Measurements from ENCODE around the gene CRLF2. TPM values are rescaled to one million over a fixed set of nuclear protein-coding genes. Genes with fewer than 3 reads are reported as not detected.

Gene CRLF2
- total and polyA plus RNA-seq, 2 experiments from 2014 or later, result not detected

DNA sequence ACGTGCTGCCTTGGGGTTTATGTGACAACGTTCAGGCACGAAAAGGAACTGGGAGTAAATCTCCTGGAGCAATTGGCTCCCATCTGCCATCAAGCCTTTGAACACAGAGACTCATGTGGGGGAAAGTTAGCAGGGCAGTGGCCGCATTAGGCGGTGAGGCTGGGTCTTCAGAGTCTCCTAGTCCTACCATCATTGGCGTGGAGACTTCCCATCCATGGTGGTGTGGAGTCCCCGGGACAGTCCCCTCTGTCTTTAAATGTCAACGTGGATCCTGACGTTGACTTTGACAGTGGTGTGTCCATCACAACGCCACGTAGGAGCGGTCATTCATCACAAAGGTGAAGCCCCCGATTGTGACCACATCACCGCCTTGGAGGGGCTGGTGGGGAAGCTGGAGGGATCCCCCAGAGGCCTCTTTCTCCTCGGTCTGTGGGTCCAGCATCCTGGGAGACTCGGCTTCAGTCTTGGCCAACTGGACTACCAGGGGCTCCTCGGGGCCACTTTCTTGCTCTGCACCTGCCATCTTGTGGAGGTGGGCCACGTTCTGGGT, 21.8 kb downstream of the CRLF2 start:
- TF ChIP-seq, protein P1, sequence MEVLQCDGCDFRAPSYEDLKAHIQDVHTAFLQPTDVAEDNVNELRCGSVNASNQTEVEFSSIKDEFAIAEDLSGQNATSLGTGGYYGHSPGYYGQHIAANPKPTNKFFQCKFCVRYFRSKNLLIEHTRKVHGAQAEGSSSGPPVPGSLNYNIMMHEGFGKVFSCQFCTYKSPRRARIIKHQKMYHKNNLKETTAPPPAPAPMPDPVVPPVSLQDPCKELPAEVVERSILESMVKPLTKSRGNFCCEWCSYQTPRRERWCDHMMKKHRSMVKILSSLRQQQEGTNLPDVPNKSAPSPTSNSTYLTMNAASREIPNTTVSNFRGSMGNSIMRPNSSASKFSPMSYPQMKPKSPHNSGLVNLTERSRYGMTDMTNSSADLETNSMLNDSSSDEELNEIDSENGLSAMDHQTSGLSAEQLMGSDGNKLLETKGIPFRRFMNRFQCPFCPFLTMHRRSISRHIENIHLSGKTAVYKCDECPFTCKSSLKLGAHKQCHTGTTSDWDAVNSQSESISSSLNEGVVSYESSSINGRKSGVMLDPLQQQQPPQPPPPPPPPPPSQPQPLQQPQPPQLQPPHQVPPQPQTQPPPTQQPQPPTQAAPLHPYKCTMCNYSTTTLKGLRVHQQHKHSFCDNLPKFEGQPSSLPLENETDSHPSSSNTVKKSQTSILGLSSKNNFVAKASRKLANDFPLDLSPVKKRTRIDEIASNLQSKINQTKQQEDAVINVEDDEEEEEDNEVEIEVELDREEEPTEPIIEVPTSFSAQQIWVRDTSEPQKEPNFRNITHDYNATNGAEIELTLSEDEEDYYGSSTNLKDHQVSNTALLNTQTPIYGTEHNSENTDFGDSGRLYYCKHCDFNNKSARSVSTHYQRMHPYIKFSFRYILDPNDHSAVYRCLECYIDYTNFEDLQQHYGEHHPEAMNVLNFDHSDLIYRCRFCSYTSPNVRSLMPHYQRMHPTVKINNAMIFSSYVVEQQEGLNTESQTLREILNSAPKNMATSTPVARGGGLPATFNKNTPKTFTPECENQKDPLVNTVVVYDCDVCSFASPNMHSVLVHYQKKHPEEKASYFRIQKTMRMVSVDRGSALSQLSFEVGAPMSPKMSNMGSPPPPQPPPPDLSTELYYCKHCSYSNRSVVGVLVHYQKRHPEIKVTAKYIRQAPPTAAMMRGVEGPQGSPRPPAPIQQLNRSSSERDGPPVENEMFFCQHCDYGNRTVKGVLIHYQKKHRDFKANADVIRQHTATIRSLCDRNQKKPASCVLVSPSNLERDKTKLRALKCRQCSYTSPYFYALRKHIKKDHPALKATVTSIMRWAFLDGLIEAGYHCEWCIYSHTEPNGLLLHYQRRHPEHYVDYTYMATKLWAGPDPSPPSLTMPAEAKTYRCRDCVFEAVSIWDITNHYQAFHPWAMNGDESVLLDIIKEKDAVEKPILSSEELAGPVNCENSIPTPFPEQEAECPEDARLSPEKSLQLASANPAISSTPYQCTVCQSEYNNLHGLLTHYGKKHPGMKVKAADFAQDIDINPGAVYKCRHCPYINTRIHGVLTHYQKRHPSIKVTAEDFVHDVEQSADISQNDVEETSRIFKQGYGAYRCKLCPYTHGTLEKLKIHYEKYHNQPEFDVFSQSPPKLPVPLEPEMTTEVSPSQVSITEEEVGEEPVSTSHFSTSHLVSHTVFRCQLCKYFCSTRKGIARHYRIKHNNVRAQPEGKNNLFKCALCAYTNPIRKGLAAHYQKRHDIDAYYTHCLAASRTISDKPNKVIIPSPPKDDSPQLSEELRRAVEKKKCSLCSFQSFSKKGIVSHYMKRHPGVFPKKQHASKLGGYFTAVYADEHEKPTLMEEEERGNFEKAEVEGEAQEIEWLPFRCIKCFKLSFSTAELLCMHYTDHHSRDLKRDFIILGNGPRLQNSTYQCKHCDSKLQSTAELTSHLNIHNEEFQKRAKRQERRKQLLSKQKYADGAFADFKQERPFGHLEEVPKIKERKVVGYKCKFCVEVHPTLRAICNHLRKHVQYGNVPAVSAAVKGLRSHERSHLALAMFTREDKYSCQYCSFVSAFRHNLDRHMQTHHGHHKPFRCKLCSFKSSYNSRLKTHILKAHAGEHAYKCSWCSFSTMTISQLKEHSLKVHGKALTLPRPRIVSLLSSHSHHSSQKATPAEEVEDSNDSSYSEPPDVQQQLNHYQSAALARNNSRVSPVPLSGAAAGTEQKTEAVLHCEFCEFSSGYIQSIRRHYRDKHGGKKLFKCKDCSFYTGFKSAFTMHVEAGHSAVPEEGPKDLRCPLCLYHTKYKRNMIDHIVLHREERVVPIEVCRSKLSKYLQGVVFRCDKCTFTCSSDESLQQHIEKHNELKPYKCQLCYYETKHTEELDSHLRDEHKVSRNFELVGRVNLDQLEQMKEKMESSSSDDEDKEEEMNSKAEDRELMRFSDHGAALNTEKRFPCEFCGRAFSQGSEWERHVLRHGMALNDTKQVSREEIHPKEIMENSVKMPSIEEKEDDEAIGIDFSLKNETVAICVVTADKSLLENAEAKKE (CRISPR knock-in tag; IDR thresholded peaks at IDR 0.05), result no peak
- TF ChIP-seq EZH2 (IDR thresholded peaks at IDR 0.05; ENCODE audit: low read depth, unreplicated experiment) (no peak), ETS1 (IDR thresholded peaks at IDR 0.05) (no peak), POLR2AphosphoS5 (IDR thresholded peaks at IDR 0.05; ENCODE audit: low read depth) (no peak)
- TF ChIP-seq, protein P2, sequence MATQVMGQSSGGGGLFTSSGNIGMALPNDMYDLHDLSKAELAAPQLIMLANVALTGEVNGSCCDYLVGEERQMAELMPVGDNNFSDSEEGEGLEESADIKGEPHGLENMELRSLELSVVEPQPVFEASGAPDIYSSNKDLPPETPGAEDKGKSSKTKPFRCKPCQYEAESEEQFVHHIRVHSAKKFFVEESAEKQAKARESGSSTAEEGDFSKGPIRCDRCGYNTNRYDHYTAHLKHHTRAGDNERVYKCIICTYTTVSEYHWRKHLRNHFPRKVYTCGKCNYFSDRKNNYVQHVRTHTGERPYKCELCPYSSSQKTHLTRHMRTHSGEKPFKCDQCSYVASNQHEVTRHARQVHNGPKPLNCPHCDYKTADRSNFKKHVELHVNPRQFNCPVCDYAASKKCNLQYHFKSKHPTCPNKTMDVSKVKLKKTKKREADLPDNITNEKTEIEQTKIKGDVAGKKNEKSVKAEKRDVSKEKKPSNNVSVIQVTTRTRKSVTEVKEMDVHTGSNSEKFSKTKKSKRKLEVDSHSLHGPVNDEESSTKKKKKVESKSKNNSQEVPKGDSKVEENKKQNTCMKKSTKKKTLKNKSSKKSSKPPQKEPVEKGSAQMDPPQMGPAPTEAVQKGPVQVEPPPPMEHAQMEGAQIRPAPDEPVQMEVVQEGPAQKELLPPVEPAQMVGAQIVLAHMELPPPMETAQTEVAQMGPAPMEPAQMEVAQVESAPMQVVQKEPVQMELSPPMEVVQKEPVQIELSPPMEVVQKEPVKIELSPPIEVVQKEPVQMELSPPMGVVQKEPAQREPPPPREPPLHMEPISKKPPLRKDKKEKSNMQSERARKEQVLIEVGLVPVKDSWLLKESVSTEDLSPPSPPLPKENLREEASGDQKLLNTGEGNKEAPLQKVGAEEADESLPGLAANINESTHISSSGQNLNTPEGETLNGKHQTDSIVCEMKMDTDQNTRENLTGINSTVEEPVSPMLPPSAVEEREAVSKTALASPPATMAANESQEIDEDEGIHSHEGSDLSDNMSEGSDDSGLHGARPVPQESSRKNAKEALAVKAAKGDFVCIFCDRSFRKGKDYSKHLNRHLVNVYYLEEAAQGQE (IDR thresholded peaks at IDR 0.05; ENCODE audit: unreplicated experiment), result no peak
- Mint-ChIP-seq H3K4me1 (no peaks in the 10 kb centered on the region), H3K36me3 (ENCODE audit: low read depth) (peaks cover 24% of the 10 kb centered on the region), H3K27me3 (ENCODE audit: insufficient read depth, low read depth, poor library complexity) (peaks cover 3% of the 10 kb centered on the region), H3K9me3 (peaks cover 83% of the 10 kb centered on the region), H3K4me3 (no peak overlapping the region), H3K27ac (no peak overlapping the region)
- Histone ChIP-seq H3K79me2 (replicated peaks; ENCODE audit: insufficient read depth) (no peaks in the 10 kb centered on the region), H3K9me2 (ENCODE audit: insufficient read depth) (no peaks in the 10 kb centered on the region), H2AFZ (no peak overlapping the region), H3K4me3 (no peak overlapping the region), H3F3A (replicated peaks; ENCODE audit: low read depth) (no peaks in the 10 kb centered on the region), H3K36me3 (ENCODE audit: insufficient read depth) (no peaks in the 10 kb centered on the region), H4K20me1 (replicated peaks; ENCODE audit: insufficient read depth) (no peaks in the 10 kb centered on the region), H3K4me2 (no peak overlapping the region), H3K27ac (ENCODE audit: low read depth) (no peak overlapping the region), H3K4me1 (ENCODE audit: insufficient read depth) (no peaks in the 10 kb centered on the region), H3K27me3 (ENCODE audit: insufficient read depth) (no peaks in the 10 kb centered on the region)
- DNase-seq (ENCODE audit: low spot score), result no peak
- ATAC-seq, result no peak

Data from GM23338 (cell line).